NOMO-1 (cell line): ENCODE data around the gene BIRC7.

Experiments used
- DNase-seq, 2 experiments: peaks; one replicate each; lab custom pipeline; 2025; ENCODE audit not compliant: unreplicated experiment in 2 of 2; lab: John Stamatoyannopoulos, UW

The BIRC7 gene, protein sequence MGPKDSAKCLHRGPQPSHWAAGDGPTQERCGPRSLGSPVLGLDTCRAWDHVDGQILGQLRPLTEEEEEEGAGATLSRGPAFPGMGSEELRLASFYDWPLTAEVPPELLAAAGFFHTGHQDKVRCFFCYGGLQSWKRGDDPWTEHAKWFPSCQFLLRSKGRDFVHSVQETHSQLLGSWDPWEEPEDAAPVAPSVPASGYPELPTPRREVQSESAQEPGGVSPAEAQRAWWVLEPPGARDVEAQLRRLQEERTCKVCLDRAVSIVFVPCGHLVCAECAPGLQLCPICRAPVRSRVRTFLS

DNA sequence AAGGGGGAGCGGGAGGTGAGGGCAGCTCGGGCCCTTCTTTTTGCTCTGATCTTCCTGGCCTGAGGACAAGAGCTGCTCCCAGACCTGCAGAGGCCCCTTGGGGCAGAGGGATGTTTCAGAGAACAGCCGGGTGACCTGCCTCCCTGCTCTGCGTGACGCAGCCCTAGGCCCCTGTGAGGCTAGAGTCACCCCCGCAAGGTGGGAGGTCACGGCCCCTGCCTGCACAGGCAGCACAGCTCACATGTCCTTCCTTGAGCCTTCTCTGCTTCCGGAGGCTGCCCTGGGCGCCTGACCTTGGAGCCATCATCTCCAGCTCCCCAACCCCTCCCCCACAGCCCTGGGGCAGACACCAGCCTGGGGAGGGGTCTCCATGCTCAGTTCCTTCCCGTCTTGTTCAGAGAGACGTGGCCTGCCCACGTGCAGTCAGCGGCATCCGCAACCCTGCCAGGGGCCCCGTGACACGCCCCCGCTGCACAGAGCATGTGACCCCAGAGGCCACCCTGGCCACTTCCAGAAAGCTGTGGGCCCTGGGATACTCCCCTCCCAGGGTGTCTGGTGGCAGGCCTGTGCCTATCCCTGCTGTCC lies at the start of gene BIRC7:
TSS of gene BIRC7 (plus strand) at position 507 of the 585 bp plus-strand sequence. CDS start 192 bp downstream, outside the sequence.
- DNase-seq: peak in 1 of 2 experiments; percentile 17

- DNase-seq: no peak
These were observed 49.6 kb upstream of the BIRC7 start for GRCh38 chr20:63186084-63186483.

DNA sequence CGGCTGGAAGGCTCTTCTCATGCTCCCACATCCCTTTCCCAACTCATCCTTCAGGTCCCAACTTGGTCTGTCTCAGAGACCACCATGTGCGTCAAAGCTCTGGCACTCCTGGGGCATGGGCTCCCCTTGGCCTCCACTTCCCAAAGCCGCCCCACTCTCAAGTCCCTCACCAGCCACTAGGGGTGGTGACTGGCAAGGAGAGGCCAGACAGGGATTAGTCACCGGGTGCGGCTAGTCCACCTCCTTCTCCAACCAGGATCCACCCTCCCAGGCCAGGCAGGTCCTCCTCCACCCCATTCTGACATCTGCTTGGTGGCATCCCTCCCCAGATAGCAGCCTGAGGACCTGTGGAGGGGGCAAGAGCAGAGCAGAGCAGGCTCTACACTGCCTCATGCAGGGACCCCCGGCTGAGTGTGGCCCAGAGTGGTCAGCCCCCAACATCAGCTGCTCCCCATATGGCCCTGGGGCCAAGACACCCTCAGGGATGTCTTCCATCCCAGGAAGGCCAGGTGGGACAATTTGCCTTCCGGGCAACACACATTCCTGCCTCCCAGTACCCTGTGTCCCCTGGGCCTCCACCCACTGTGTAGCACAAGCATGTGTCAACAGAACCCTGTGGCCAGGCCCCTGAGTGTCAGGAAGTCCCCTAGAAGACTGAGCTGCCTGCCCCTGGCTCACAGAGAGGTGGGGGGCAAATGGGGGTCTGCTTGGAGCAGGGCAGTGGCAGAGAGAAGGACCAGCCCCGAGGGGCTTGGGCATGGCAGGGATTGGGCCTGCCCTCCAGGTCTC lies 49.0 kb upstream of the BIRC7 start:
- DNase-seq: no peak

- DNase-seq: no peak
These were observed 48.2 kb upstream of the BIRC7 start for GRCh38 chr20:63187338-63188158.

DNA sequence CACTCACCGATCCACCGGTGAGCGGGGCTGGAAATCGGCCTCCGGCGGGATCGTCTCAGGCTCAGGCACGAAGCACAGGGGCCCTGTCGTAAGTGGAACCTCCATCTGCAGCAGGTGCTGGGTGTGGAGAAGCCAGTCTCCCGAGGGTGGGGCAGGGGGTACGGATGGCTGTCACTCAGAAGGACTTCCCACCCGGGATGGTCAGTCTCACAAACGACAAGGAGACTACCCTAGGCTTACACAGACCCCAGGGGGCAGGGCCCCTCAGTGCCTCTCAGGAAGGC lies 47.6 kb upstream of the BIRC7 start:
- no peak for DNase-seq

DNA sequence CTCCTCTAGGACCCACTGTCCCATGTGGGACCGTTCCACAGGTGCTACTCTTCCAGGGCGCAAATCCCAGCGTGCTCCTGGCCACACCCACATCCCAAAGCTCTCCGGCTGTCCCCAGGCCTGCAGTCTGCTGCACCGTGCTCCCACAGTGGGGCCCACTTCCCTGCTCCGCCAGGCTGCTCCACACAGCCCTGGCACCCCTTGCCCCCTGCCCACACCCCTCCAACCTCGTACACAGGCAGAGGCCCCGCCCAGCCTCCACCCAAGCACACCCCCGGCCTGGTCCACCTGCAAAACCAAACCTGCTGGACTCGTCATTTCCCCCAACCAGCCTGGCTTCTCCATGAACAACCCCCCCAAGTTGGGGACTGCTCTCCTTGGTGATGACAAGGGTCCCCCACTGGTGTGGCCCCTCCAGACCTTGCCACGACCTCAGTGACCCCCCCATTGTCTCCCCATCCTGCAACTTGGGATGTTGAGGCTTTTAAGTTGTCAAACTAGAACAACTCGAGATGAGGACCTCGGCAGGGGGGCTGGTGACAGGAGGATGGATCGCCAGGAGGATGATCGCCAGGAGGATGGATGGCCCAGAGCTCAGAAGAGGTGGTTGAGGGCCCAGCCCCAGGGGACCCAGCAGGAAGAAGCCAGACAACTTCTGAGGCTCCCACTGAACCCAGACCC lies 46.9 kb upstream of the BIRC7 start:
- DNase-seq: no peak

GRCh38 chr20:63189322-63189642 lies 46.4 kb upstream of the BIRC7 start:
- no peak for DNase-seq

DNA sequence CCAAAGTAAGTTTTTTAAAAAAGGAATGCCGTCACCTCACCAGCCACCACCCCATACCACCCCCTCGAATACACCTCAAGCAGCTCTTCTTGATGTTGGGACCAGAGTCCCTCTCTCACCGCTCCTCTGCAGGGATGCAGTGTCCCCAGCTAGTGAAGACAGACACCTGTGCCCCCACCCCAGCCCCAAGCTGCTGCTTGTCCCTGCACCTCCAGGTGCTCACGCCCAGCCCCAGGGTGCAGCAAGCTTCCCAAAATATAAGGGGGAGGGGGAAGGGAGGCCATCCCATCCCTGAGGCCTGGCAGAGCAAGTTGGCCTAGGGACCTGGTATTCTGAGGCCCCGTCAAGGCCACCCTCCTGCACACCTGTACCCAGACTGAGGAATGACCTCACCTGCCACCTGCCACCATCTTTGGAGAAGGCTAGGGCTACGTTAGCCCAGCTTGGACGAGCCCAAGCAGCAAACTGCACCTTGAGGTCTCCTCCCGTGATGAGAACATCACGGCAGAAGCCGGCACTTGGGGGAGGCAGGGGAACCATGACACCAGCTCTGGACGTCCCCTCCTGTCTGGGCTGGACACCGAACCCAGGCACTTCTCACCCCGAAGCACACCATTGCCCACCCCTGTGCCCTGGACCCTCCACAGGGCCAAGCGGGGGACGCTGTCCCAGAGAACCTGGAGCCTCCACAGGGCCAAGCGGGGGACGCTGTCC lies 45.7 kb upstream of the BIRC7 start:
- DNase-seq: no peak

DNA sequence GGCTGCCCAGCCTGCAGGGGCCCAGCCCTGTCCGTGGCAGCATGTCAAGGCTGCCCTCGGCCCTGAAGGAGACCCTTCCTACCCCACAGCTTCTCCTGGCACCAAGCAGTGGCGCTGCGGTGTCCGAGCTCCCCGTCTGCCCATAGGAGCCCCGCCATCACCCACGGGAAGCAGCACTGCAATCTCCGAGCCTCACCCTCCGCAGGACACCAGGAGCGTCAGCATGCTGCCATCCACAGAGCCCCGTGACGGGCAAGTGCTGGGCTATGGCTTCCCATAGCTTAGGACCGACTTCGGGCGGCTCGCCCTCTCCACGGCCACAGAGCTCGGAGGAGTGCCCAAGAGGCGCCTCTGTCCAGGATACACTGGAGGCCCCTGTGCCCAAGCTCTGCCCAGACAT lies 44.9 kb upstream of the BIRC7 start:
- no peak for DNase-seq

DNA sequence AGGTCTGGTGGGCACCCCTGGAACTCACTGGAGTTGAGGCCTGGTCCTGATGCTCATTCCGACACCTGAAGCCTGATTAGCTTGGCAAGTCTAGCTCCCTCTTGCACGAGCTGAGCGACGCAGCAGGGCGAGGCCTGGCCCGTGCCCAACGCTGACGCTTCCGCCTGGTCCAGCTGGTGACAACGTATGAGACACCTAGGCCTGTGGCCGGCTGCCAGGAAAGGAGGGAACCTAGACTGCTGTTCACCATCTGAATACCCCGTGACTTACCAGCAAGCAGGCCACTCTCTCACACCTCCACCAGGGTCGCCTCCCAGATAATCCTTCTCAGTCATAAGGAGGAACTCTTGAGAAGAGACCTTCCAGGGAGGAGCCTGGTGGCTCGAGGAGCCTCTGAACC lies 44.3 kb upstream of the BIRC7 start:
- DNase-seq: no peak

GRCh38 chr20:63192721-63193120 lies 43.0 kb upstream of the BIRC7 start:
- DNase-seq: no peak

DNA sequence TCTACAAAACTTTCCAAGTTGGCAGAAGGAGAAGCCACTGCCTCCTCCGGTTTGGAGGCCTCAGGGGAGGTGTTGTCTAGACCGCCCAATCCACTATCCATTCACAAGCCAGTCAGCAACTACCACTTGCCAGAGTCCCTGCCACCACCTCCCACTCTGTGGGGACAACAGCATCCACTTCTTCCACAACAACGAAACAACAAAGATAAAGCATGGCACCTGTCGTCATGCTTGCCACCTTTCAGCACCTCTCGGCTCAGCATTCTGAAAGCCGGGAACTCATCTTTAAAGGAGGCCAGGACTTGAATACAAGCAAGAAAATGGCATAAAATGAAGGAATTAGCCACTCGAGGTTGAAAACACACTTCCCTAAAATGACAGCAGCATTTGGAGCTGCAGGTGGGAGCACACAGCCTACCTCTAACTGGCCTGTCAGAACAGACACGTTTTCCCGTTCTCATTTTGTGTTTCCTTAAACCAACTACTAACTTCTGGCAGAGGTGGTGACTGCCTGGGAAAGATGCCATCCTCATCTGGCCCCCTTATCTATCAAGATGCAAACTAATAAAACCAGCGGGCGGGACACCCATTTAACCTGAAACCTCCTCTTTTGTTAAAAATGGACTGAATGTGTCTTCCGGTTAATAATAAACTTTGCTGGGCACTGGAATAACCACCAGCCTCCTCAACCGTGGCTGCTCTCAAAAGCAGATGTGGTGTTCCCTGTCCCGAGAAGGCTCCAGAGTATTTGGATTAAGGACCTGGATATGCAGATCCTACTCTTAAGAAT lies 41.5 kb upstream of the BIRC7 start:
- DNase-seq: no peak

- no peak for DNase-seq
These were observed 40.9 kb upstream of the BIRC7 start for GRCh38 chr20:63194797-63195173.

DNA sequence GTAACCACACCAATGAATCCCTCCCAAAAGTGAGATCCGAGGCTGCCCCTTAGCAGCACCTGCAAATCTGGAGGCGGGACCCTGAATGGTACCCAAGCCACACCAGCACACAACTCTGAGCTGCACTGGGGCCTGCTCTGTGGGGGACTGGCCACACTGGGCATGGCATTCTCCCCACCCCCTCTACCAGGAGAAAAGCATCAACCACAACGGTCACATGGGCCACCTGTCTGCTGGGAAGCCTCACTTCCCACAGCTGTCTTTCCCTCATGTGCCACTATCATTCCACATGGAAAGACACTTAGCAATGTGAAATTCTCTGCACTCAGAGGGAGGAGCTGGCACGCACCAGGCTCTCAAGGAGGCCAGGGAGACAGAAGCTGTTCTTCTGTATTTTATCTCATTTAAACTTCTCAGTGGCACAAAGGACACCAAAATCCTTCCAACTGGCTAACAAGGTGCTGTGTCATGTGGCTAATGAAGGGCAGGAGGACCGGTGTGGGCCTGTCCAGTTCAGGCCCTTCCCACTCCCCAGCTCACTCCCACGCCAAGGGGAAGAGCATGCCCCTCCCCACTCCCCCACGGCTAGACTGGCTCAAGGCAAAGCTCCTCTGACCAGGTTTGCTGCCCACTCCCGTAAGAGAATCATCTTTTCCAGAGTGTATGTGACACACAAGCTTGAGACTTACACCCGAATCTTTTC lies 38.8 kb upstream of the BIRC7 start:
- no peak for DNase-seq

DNA sequence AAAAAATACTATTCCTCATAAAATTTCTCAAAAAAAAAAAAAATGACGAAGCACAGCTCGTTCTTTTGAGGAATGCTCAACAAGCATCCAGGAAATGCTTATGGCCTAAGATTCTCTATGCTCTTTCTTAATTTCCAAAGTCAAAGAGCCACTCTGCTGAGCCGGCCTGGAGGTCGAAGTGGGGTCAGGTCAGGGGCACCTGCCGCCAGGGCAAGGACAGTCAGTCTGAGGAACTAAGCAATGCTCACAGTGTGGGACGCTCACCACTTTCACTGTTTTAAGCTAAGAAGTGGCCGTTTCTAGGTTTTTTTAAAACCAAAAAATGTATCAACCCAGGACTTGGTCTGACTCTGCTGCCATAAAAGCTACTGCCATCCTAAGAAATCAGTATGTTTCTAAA lies 37.1 kb upstream of the BIRC7 start:
- no peak for DNase-seq

- no peak for DNase-seq
These were observed 33.7 kb upstream of the BIRC7 start for GRCh38 chr20:63202021-63202420.

GRCh38 chr20:63202811-63203526 lies 32.7 kb upstream of the BIRC7 start:
- no peak for DNase-seq

GRCh38 chr20:63204362-63204761 lies 31.3 kb upstream of the BIRC7 start:
- no peak for DNase-seq
